Fibroblast of pulmonary artery (primary cell): ENCODE measurements around the gene GAB3.
"Not testable (repeated sequence)": the region's sequence is repeated elsewhere in the genome, so short reads cannot be mapped to it uniquely, and the experiment has no call there.

Experiments
- DNase-seq: peaks from one replicate; pipeline ENCODE4 v3.0.0-alpha.2; 2010; ENCODE audit warnings: low read depth
- H3K4me3 ChIP-seq: replicated peaks from 2 replicates; pipeline ENCODE4 v1.5.1; 2011; ENCODE audit warnings: low read depth, mild to moderate bottlenecking, control low read depth, low read length, moderate library complexity
- CTCF ChIP-seq: IDR thresholded peaks from 2 replicates; pipeline ENCODE4 v1.5.1; 2011; ENCODE audit warnings: mild to moderate bottlenecking, control low read depth, low read length, inconsistent platforms; ENCODE audit errors: missing control alignments

Gene GAB3

GRCh38 chrX:154653048-154653401 is 97.9 kb downstream of the GAB3 start:
- no peak for DNase-seq
- no peak overlapping the region for H3K4me3 ChIP-seq
- no peak for TF ChIP-seq CTCF

- no peak for DNase-seq
These were observed 98.4 kb downstream of the GAB3 start for GRCh38 chrX:154652311-154653047.

GRCh38 chrX:154650221-154650510 is 100.7 kb downstream of the GAB3 start:
- DNase-seq, result no peak
- TF ChIP-seq CTCF, result no peak
- no peak overlapping the region for H3K4me3 ChIP-seq

More at GRCh38 chrX:154652311-154653047, 98.4 kb downstream of the GAB3 start:
- TF ChIP-seq CTCF, result no peak
- no peak overlapping the region for H3K4me3 ChIP-seq

GRCh38 chrX:154649503-154650220 is 101.2 kb downstream of the GAB3 start:
- TF ChIP-seq CTCF, result no peak
- H3K4me3 ChIP-seq, result no peak overlapping the region
- no peak for DNase-seq

GRCh38 chrX:154648931-154649330 is 101.9 kb downstream of the GAB3 start:
- no peak overlapping the region for H3K4me3 ChIP-seq
- no peak for TF ChIP-seq CTCF
- no peak for DNase-seq

- H3K4me3 ChIP-seq, DNase-seq: not testable (repeated sequence)
These were observed 105.0 kb downstream of the GAB3 start for GRCh38 chrX:154645745-154646378.

- DNase-seq, H3K4me3 ChIP-seq: not testable (repeated sequence)
These were observed 107.2 kb downstream of the GAB3 start for GRCh38 chrX:154643708-154644107.

- not testable (repeated sequence) for H3K4me3 ChIP-seq, DNase-seq
These were observed 109.1 kb downstream of the GAB3 start for GRCh38 chrX:154641740-154642139.

- not testable (repeated sequence) for H3K4me3 ChIP-seq, DNase-seq
These were observed 117.2 kb downstream of the GAB3 start for GRCh38 chrX:154633661-154634060.

- not testable (repeated sequence) for DNase-seq, H3K4me3 ChIP-seq
These were observed 119.9 kb downstream of the GAB3 start for GRCh38 chrX:154630949-154631348.

GRCh38 chrX:154628960-154629359 is 121.9 kb downstream of the GAB3 start:
- not testable (repeated sequence) for H3K4me3 ChIP-seq, DNase-seq
